Right lobe of liver (tissue), 6 donors: Measurements from ENCODE around the gene TEX10. TPM values are rescaled to one million over a fixed set of nuclear protein-coding genes. Genes with fewer than 3 reads are reported as not detected.

Source experiments
- ATAC-seq, 4 donors: fragments of 200-7000 bp; cut with Tn5 transposase; one replicate each; pipeline ENCODE4 v1.9.1; 2020; ENCODE audit warnings: mild to moderate bottlenecking in 4 of 4, moderate library complexity in 4 of 4
- DNase-seq, 3 donors: peaks; one replicate each; pipeline ENCODE4 v3.0.0-alpha.2; 2020
- H3K27ac ChIP-seq, 3 donors: fragments of 200-600 bp; one replicate each; pipeline ENCODE4 v1.8.0; 2022
- H3K27me3 ChIP-seq, 2 donors: fragments of 200-600 bp; one replicate each; pipeline ENCODE4 v1.8.0; 2022
- H3K36me3 ChIP-seq, 4 donors: fragments of 200-600 bp; sonication (generic) in 1 of 4; one replicate each; pipeline versions ENCODE4 v1.5.1 to v1.8.0; 2017 to 2022; ENCODE audit warnings: control low read depth in 1 of 4
- H3K4me1 ChIP-seq, 4 donors: fragments of 200-600 bp; sonication (generic) in 1 of 4; one replicate each; pipeline versions ENCODE4 v1.5.1 to v1.8.0; 2017 to 2022; ENCODE audit warnings: control low read depth in 1 of 4
- H3K4me3 ChIP-seq, 3 donors: fragments of 200-600 bp; one replicate each; pipeline ENCODE4 v1.8.0; 2022
- H3K9me3 ChIP-seq, 4 donors: fragments of 200-600 bp; sonication (generic) in 1 of 4; one replicate each; pipeline versions ENCODE4 v1.5.1 to v1.8.0; 2017 to 2022; ENCODE audit warnings: control low read depth in 1 of 4
- CTCF ChIP-seq, 4 donors: fragments of 200-600 bp in 3 of 4; fragments of 450-650 bp in 1 of 4; IDR thresholded peaks; one replicate each; pipeline versions ENCODE4 v1.5.1 to v1.8.0; 2016 to 2022; ENCODE audit warnings: antibody characterized with exemption in 4 of 4, mild to moderate bottlenecking in 2 of 4
- POLR2A ChIP-seq: fragments of 450-650 bp; IDR thresholded peaks from one replicate; pipeline ENCODE4 v1.6.1; 2017; ENCODE audit warnings: antibody characterized with exemption, mild to moderate bottlenecking
- WGBS: methylation state at CpG from one replicate; pipeline ENCODE4 v1.1.6; 2018; ENCODE audit warnings: low coverage, low lambda C conversion rate; ENCODE audit not compliant: insufficient coverage; ENCODE audit errors: missing lambda C conversion rate; 5-methylcytosine and 5-hydroxymethylcytosine counted together
- intact Hi-C, 2 donors: fragments of 100-400 bp; cut with DNase I; formaldehyde crosslinking; loops; one replicate each; pipeline versions ENCODE4 v1.11.2 to v1.14.1; 2022
- total RNA-seq, 6 experiments: library from RNA; depleted of rRNA in 2 of 6; stranded (reverse); fragments of >200 nt in 2 of 6; fragmentation: NEBNext Ultra II Directional in 3 of 6; extraction: Animal tissue kit (Norgen Biotek cat#: 25700) in 3 of 6; gene quantifications; one replicate each; pipeline versions ENCODE4 v1.1.0 to v1.2.4, GENCODE V29; 2016 to 2023
- donor health status: DM: no; HTN: yes; CAD: no.
- donor health status: DM: no; HTN: no; CAD: no.
- donor health status: DM: no; HTN: no; CAD: no.
- donor health status: DM: no; HTN: yes; CAD: no.
- donor health status: DM: no; HTN: yes; CAD: no.

Gene TEX10
- total RNA-seq, 6 experiments from 2014 or later, result 2.5 to 6.4 (median 5.0) TPM

DNA sequence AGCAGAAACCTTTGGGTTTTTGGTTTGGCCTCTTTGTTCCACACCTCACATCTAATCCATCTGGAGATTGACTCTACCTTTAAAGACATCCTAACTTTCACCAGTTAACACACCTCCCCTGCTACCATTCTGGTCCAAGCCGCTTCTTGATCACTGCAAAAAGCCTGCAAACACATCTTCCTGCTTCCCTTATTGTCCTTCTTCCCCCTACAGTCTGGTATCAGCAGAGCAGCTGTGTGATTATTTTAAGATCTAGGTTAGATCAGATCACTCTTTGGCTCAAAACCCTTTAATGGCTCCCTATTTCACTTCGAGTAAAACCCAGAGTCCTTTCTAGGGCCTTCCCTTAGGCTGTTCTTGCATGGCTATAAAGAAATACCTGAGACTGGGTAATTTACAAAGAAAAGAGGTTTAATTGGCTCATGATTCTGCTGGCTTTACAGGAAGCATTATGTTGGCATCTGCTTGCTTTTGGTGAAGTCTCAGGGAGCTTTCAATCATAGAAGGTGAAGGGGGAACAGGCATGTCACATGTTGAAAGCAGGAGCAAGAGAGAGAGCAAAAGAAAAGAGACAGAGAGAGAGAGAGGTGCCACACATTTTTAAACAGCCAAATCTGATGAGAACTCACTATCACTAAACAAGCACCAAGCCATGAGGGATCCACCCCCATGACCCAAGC, 1.5 kb upstream of the TEX10 start:
- DNase-seq (no peak), ATAC-seq (no peak)
- H3K4me3 ChIP-seq, result no peak overlapping the region
- TF ChIP-seq POLR2A, result no peak
- no peak for TF ChIP-seq CTCF (IDR thresholded peaks at IDR 0.05)
- 87% methylated on average over 2 of the region's 2 CpGs for WGBS
- no peaks in the 10 kb centered on the region for H3K9me3 ChIP-seq
- H3K36me3 ChIP-seq, result no peaks in the 10 kb centered on the region
- intact Hi-C loops, result no loop called here
- peaks cover 0 to 10% (median 4%) of the 10 kb centered on the region in 4 donors for H3K4me1 ChIP-seq
- no peak overlapping the region for H3K27ac ChIP-seq
- H3K27me3 ChIP-seq, result no peaks in the 10 kb centered on the region

DNA sequence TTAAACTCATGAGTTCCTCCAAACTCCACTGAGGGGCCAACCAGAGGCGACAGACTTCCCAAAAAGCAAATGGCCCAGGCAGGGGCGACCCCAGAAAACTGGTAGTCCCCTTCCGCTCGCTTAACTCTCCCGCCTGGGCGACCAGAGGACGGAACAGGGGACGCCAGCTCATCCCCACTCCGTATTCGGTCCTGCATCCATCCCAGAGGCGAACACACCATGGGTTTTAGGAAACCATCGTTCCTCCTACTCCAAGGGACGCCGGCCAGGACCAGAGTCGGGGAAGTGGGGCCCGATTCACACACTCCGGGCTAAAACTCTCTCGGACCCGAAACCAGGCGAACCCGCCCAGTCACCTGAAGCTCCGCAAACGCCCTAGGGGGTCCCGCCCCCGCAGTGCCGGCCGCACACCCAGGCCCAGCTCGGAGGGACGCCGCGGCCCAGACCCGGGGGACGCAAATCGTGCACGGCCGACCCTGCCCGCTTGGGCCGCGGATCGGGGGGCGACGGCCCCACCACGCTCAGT, 478 bp downstream of the TEX10 start:
- peak; percentile 41 to 64 (median 55) for DNase-seq
- H3K27me3 ChIP-seq, result no peaks in the 10 kb centered on the region
- intact Hi-C loops, result no loop called here
- H3K9me3 ChIP-seq, result no peaks in the 10 kb centered on the region
- H3K27ac ChIP-seq, result peak overlapping the region; percentile 60 to 85 (median 75)
- 2% methylated on average over 9 of the region's 43 CpGs for WGBS
- no peak for TF ChIP-seq CTCF (IDR thresholded peaks at IDR 0.05)
- TF ChIP-seq POLR2A, result no peak
- ATAC-seq, result peak; percentile 43 to 60 (median 58)
- no peaks in the 10 kb centered on the region for H3K36me3 ChIP-seq
- H3K4me3 ChIP-seq, result peak overlapping the region; percentile 80 to 91 (median 88)
- peaks cover 0 to 10% (median 4%) of the 10 kb centered on the region in 4 donors for H3K4me1 ChIP-seq

DNA sequence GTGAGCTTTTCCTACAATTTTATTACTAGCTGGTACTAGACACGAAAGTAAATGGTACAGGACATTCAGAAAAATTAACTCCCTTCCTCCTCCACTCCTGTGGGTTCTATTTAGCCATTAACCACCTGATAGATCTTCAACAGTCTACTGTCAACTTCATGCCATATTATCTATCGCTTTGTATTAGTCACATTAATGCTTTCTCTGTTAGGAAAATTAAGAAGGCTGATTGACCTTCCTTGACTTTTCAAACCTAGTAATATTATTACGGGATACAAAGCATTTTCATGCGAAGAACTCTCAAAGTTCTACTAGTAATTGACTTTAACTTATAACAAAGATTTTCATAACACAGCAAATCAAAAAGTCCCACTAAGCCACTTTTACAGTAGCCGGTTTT, 1.2 kb downstream of the TEX10 start:
- DNase-seq (no peak), ATAC-seq (no peak)
- TF ChIP-seq POLR2A (no peak), CTCF (IDR thresholded peaks at IDR 0.05) (no peak)
- Histone ChIP-seq H3K36me3 (peaks cover 0 to 2% (median 0%) of the 10 kb centered on the region in 4 donors), H3K4me3 (peak overlapping the region; percentile 80 to 91 (median 88)), H3K4me1 (peaks cover 0 to 10% (median 4%) of the 10 kb centered on the region in 4 donors), H3K27ac (no peak overlapping the region), H3K27me3 (no peaks in the 10 kb centered on the region), H3K9me3 (no peaks in the 10 kb centered on the region)
- intact Hi-C loops, result no loop called here
- WGBS, result 40% methylated on average over 5 of the region's 5 CpGs

DNA sequence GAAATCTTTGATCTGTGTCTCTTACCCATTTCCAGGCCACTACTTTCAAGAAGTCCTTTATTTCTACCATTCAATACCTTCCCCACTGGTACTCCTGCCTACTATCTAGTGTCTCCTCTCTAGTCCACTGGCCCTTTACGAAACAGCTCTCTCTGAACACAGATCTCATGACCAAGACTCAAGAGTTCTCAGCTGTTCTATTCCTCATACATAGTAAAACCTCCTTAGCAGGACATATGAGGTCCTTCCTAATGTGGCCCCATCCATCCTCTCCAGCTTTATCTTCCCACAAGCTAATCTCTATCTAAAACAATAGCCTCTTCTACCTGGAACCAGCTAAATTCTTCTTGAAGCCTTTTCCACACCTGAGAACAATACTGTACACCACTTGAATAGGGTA, 2.6 kb downstream of the TEX10 start:
- no peak for DNase-seq
- H3K4me1 ChIP-seq, result peaks cover 0 to 10% (median 4%) of the 10 kb centered on the region in 4 donors

More for the DNA sequence above, 2.6 kb downstream of the TEX10 start:
- Histone ChIP-seq H3K9me3 (no peaks in the 10 kb centered on the region), H3K36me3 (peaks cover 0 to 7% (median under 1%) of the 10 kb centered on the region in 4 donors), H3K27me3 (no peaks in the 10 kb centered on the region), H3K27ac (no peak overlapping the region), H3K4me3 (no peak overlapping the region)
- TF ChIP-seq POLR2A, result no peak
- TF ChIP-seq CTCF (IDR thresholded peaks at IDR 0.05), result no peak
- no peak for ATAC-seq
- intact Hi-C loops, result no loop called here
- 100% methylated on average over 1 of the region's 1 CpG for WGBS
